ENCODE measurements around the gene MORN4.

The MORN4 gene

DNA sequence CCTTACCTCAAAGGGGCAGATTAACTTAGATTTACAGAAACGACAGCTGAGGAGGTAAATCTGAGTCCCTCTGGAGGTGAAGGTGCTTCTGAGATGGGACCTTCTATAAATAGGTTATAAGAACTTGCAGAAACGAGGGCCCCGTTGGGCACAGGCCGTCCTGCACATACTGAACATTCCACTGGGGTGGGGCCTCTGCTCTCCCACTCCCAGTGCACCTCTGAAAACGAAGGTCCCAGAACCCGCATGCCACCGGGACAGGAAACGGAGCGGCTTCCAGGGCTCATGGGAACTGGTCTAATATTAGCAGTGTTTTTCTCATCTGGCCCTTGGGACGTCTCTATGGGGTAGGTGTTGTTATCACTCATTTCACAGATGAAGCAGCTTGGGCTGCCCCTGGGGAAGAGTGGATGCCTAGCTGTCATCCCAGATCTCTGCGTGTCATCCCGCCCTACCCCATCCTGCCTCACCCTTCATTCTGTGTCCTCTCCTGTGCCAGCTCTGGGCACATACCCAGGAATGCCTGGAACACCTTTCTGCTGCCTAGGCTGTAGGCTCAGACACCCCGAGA, 24.2 kb downstream of the MORN4 start:
- TF ChIP-seq, protein P1, sequence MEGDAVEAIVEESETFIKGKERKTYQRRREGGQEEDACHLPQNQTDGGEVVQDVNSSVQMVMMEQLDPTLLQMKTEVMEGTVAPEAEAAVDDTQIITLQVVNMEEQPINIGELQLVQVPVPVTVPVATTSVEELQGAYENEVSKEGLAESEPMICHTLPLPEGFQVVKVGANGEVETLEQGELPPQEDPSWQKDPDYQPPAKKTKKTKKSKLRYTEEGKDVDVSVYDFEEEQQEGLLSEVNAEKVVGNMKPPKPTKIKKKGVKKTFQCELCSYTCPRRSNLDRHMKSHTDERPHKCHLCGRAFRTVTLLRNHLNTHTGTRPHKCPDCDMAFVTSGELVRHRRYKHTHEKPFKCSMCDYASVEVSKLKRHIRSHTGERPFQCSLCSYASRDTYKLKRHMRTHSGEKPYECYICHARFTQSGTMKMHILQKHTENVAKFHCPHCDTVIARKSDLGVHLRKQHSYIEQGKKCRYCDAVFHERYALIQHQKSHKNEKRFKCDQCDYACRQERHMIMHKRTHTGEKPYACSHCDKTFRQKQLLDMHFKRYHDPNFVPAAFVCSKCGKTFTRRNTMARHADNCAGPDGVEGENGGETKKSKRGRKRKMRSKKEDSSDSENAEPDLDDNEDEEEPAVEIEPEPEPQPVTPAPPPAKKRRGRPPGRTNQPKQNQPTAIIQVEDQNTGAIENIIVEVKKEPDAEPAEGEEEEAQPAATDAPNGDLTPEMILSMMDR (IDR thresholded peaks at IDR 0.05; ENCODE audit: low read depth, low read length): no peak
- DNase-seq (ENCODE audit: extremely low read depth, low read depth): no peak

DNA sequence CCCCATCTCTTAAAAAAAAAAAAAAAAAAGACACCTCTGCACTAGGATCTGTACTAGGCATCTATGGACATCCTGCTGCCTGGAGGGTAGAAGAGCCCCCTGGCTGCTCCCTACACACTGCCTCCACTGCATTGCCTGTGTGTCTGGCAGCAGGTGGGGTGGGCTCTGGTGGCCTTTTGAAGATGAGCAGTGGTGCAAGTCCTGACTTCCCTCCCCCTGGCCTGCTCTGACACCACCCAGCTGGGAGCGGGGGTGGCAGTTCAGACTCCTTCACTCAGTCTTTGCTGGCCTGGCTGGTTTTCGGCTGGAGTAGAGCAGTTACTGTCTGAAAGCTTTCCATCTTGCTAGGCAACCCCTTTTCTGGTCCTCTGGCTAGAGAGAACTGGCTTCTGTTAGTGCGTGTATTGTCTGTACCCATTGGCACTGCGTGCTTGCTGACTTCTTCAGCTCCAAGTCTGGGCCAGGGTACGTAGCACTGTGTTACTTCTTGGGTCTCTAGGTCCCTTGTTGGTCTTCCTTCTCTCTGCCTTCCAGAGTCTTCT, 26.1 kb downstream of the MORN4 start:
- TF ChIP-seq, protein P1 (IDR thresholded peaks at IDR 0.05; ENCODE audit: low read depth, low read length): no peak
- DNase-seq (ENCODE audit: extremely low read depth, low read depth): no peak

DNA sequence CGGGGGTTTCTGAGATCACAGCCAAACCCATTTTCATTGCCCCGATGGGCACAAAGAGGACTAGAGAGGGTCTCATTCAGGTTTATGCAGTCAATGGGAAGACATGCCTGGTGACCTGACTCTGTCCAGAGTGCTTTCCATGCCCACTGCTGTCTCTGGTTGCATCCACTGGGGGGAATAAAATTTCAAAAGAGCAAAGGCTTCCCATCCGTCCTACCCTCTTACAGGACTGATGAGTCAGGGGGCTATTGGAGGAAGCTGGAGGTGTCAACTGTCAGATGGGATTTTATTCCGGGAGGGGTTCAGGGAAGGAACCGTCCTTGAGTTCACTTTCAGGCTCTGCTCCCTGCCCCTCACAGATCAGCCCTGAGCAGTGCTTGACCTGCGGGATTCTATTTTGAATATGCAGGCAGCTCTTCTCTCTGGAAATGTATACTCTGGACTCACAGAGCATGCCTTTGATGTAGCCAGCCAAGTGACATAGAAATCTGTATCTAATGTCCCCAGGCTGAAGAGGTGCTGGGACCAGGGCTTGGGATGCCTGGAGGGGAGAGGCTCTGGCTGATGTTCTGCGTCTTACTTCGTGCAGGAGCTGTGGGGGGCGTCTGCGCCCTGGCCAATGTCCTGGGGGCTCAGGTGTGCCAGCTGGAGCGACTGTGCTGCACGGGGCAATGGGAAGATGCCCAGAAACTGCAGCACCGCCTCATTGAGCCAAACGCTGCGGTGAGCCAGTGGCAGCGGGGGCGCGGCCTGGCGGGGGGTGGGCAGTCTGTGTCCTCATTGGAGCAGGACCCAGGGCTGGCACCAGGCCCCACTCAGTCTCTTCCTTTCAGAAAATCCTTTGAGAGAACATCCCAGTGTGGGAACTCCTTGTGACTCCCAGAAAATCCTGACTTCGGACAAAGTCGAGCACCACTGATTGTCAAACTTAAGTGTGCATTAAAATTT, 31.8 kb downstream of the MORN4 start:
- DNase-seq (ENCODE audit: extremely low read depth, low read depth): no peak

DNA sequence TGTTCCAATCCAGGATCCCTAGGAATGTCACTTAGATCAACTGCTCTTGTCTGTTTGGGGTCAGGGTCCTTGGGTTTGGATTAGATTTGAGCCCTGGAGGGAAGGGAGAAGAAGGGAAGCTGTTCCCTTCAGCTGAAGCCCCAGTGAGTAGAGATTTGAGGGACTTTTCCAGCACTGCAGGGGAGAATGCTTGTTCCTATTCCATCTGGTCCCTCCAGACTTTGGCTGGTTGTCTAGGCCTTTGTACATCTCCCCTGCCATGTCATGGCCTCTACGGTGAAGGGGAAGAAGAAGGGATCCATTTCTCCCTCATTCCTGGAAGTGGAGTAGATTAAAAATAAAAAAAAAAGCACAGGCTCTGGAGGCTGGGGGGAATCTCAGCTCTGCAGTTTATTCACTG, 32.7 kb downstream of the MORN4 start:
- TF ChIP-seq, protein P1 (IDR thresholded peaks at IDR 0.05; ENCODE audit: low read depth, low read length): no peak
- DNase-seq (ENCODE audit: extremely low read depth, low read depth): no peak

More for the DNA sequence above, 31.8 kb downstream of the MORN4 start:
- TF ChIP-seq, protein P1 (IDR thresholded peaks at IDR 0.05; ENCODE audit: low read depth, low read length): no peak

DNA sequence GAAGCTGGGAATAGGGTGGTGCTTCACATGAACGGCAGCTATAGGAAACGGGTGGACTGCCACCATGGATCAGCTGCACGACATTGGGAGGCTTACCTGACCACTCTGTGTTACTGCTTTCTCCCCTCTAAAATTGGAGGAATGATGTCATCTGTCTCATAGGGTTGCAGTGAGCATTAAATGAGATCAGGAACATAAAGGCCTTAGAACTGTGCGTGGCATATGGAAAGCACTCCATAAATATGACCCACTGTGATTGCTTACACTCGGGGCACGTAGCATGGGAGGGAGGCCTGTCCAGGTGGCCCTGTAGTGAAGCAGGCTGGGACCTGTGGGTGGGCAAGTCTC, 34.1 kb downstream of the MORN4 start:
- TF ChIP-seq, protein P1 (IDR thresholded peaks at IDR 0.05; ENCODE audit: low read depth, low read length): no peak
- DNase-seq (ENCODE audit: extremely low read depth, low read depth): no peak

DNA sequence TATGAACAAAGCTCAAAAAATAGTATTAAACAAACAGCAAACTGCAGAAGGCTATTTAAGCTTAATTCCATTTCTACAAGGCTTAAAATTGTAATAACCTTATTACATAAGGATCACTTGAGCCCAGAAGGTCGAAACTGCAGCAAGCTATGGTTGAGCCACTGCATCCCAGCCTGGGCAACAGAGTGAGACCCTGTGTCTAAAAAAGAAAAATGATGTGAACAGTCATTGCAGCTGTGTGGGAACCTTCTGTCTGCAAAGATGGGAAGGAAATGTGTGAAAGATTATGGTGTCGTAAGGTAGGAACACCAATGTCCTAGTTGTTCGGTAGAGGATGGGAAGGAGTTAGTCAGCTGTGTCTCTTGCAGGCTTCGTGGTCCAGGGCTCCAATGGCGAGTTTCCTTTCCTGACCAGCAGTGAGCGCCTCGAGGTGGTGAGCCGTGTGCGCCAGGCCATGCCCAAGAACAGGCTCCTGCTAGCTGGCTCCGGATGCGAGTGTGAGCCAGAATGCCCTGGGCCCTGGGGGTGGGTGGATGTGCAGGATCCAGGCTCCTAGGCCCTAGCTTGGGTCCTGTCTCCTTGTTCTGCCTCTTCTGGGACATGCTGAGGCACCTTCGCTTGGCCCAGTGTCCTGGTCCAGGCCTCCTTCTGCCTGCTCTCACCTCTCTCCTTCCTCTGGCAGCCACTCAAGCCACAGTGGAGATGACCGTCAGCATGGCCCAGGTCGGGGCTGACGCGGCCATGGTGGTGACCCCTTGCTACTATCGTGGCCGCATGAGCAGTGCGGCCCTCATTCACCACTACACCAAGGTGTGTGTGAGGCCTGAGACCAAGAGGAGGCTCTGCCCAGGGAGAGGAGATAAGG, 34.7 kb downstream of the MORN4 start:
- TF ChIP-seq, protein P1 (IDR thresholded peaks at IDR 0.05; ENCODE audit: low read depth, low read length): no peak
- no peak for DNase-seq (ENCODE audit: extremely low read depth, low read depth)

All from AG09319 (cell line).